ENCODE data around the gene BRICD5. TPM values are rescaled to one million over a fixed set of nuclear protein-coding genes. Genes with fewer than 3 reads are reported as not detected.

Gene BRICD5
- total and polyA plus RNA-seq, 2 of the 13 experiments (the other 11 are each of a cell fraction or from before 2014, with no cell fraction given): 1.6 to 5.8 TPM

- TF ChIP-seq MIER3 (CRISPR knock-in tag; IDR thresholded peaks at IDR 0.05; ENCODE audit: borderline replicate concordance) (peak; percentile 36; the same call in 1 of the 2 replicates), MLX (CRISPR knock-in tag; IDR thresholded peaks at IDR 0.05) (no peak), IRF1 (CRISPR knock-in tag; IDR thresholded peaks at IDR 0.05; ENCODE audit: low read depth) (no peak), DZIP1 (CRISPR knock-in tag; IDR thresholded peaks at IDR 0.05) (peak; percentile 56; the same call in 1 of the 2 replicates), RXRA (CRISPR knock-in tag; IDR thresholded peaks at IDR 0.05) (peak; percentile 64; the same call in 1 of the 2 replicates), ZNF780A (CRISPR knock-in tag; IDR thresholded peaks at IDR 0.05) (no peak), STAT6 (CRISPR knock-in tag; IDR thresholded peaks at IDR 0.05; ENCODE audit: borderline replicate concordance) (no peak), ZNF12 (CRISPR knock-in tag; IDR thresholded peaks at IDR 0.05) (peak; percentile 73), BORCS8-MEF2B (CRISPR knock-in tag; IDR thresholded peaks at IDR 0.05) (peak; percentile 55; the same call in 1 of the 2 replicates), BATF2 (CRISPR knock-in tag; IDR thresholded peaks at IDR 0.05) (no peak), ZNF614 (CRISPR knock-in tag; IDR thresholded peaks at IDR 0.05; ENCODE audit: borderline replicate concordance) (no peak), ETS1 (CRISPR knock-in tag; IDR thresholded peaks at IDR 0.05) (no peak), ATM (IDR thresholded peaks at IDR 0.05; ENCODE audit: borderline replicate concordance) (no peak), MLLT10 (CRISPR knock-in tag; IDR thresholded peaks at IDR 0.05) (no peak), ZNF484 (CRISPR knock-in tag; IDR thresholded peaks at IDR 0.05; ENCODE audit: borderline replicate concordance, low read depth) (no peak), GRHL1 (CRISPR knock-in tag; conservative IDR thresholded peaks at IDR 0.05) (no peak), ZNF30 (CRISPR knock-in tag; IDR thresholded peaks at IDR 0.05) (no peak), SSRP1 (CRISPR knock-in tag; IDR thresholded peaks at IDR 0.05) (no peak)
These were observed 12.7 kb upstream of the BRICD5 start, which contains the start of gene E4F1 (continued) for GRCh38 chr16:2223221-2223941.
